Fibroblast of gingiva (primary cell): Measurements from ENCODE around the gene FTL.

Experiments
- DNase-seq: peaks from one replicate; pipeline ENCODE4 v3.0.0-alpha.2; 2011; ENCODE audit warnings: low read depth

FTL gene

DNA sequence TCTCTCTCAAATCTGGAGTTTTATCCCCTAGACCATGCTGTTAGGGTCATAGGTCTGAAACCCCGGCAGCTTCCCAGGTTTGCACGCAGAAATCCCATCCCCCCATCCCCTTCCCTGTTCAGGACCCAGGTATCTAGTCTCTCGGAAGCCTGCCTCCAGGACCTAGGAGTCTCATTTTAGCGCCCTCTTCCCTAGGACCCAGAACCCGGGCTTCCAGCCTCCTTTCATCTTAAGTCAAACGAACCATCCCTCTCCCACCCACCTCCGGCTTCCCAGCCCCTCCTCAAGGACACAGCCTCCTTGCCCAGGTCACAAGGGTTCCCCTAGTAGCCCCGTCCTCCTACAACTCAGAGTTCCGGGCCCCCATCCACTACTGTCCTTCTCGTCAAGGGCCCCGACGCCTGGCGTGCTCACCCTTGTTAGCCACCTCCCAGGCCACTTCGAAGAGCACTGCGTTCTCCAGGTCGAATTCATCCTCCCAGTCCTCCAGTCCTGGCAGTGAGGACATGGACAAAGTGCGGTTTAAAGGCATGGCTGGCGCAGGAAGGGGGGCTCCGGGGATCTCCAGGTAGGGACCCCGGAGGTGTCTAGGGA, 27.6 kb downstream of the FTL start:
- no peak for DNase-seq

DNA sequence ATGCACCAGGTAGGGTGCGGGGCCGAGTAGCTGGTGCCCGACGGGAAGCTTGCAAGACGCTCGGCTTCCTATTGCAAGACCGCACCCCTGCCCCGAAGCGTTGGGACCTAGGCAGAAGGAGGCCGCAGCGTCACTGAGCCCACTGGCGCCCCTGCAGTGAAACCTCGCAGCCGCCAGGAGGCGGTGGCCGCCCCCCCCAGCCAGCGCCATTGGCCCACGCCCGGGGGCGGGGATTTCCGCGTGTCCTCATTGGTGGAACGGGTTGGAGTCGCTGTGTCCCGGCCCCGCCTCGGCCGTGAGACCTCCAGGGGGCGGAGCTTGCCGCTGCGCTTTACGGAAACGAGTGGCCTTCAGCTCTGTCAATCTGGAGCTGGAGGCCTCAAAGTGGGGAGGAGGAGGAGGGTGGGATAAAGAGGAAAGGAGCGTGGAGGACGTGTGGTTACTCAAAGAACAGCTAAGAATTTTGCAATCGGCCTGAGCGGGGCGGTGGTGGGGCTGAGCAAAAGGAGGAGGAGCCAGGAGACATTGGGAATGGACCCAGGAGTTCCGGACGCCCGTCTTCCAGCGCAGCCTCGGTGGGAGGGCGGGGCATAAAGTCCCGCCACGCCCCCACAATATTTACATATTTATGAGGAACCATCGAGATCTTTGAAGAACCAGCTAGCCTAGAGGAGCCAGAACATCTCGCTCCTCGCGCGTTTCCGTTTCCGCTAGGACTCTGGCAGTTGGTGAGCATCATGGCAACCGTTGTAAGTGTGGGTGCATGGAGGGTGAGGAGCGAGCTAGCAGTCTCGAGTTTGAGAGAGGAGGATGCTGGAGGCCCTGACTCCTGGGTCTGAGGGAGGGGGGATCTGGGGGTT, 28.3 kb downstream of the FTL start, which contains the start of the genes GYS1 and RUVBL2:
Gene GYS1 (minus strand): TSS at position 135 of the 860 bp plus-strand sequence. CDS start 197 bp downstream, outside the sequence.
Gene RUVBL2 (plus strand): TSS at position 713 of the 860 bp plus-strand sequence. CDS start 25 bp downstream, at position 738.
- DNase-seq = peak; percentile 100

DNA sequence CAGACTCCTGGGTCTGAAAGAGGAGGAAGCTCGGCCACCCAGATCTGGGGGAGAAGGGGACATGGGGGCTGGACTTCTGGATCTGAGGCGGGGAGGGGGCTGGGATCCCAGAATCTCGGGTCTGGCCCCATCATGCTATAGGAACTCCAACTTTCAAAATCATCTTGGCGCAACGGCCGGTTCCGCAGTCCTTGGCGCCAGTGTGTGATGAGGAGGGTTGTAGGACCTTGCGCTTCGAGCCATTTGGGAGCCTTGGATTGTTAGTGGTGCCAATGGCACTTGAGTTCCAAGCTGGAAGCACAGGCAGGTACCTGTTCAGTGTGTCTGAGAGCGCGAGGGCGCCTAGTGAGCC, 28.9 kb downstream of the FTL start:
- no peak for DNase-seq

GRCh38 chr19:48997972-48998371, 32.9 kb downstream of the FTL start:
- DNase-seq = no peak

- peak; percentile 55 for DNase-seq
Measured at GRCh38 chr19:48999481-49000325, 34.6 kb downstream of the FTL start.

GRCh38 chr19:49004133-49004532, 39.0 kb downstream of the FTL start:
- no peak for DNase-seq

DNA sequence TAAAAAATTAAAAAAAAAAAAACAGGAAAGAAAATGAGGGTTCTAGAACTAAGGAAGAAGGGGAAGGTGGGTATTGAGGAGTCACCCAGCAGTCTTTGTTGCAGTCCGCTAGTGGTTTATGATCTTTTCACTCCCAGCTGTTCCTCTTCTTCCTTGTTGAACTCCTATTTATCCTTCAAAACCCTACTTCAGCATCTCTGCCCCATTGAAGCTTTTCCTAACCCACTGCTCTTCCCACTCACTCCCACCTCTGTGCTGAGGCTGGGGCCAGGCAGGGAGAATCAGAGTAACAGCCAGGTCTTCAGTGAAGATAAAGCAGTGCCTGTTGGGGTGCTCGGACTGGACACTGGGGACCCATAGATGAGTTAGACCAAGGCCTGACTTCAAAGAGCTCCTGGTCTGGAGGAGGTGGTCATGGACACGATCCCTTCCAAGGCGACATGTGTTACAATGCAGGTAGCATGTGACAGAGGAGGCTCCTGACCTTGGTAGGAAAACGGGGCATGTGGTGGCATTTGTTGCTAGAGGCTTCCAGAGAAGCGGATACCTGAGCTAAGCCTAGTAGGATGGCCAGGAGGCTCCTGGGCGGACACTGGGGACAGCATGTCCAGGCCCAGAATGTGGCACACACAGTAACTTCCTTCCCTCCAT, 40.0 kb downstream of the FTL start:
- no peak for DNase-seq

DNA sequence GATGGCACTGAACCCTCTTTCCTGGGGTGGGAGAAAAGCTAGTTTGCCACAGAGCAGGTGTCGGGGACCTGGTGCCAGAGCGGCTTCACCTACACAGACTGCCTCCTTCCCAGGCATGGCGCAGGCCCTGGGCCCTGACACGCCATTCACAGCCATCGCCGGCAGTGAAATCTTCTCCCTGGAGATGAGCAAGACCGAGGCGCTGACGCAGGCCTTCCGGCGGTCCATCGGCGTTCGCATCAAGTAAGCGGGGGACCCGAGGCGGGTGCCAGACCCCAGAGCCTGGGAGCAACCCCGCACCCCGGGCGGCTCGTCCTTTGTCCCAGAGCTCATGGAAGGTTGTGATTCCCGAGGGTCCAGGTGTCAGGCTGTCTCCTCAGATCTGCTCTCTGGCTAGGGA, 41.8 kb downstream of the FTL start:
- no peak for DNase-seq

DNA sequence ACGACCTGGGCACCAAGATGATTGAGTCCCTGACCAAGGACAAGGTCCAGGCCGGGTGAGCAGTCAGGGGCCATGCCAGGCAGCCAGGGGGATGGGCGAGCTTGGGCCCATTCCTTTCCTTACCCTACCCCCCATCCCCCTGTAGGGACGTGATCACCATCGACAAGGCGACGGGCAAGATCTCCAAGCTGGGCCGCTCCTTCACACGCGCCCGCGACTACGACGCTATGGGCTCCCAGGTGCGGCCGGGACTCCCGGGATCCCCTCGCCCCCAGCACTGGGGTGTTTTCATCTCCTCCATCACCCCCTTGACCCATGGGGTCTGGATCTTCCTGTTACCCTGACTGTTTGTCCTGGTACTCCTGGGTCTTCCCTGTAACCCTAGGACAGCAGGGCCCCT, 44.7 kb downstream of the FTL start:
- no peak for DNase-seq

DNA sequence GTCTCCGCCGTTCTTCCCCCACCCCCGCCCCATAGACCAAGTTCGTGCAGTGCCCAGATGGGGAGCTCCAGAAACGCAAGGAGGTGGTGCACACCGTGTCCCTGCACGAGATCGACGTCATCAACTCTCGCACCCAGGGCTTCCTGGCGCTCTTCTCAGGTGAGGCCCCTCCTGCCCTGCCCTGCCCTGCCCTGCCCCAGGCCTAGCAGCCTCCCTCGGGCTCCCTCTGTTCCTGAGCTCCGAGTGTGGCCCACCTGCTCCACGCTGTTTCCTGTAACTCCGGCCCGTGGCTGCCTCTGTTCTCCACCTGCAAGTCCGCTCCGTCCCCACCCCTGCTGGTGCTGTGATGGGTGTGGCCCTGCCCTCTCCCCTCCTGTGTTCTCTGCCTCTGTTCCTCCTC, 45.3 kb downstream of the FTL start:
- DNase-seq = no peak

DNA sequence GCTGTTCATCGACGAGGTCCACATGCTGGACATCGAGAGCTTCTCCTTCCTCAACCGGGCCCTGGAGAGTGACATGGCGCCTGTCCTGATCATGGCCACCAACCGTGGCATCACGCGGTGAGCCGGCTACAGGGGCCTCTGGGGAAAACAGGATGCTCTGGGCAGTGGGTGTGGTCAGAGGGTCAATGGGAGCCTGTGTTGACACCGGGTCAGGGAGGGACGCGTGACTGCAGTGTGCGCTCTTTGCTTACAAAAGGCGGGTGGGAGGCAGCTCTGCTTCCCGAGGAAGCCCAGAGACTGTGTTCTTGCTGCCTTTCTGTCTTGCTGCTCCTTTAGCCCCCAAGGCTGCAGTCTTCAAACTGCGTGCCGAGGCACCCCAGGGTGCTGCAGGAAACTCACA, 46.1 kb downstream of the FTL start:
- DNase-seq = no peak

GRCh38 chr19:49014123-49014869, 49.2 kb downstream of the FTL start:
- DNase-seq = no peak

DNA sequence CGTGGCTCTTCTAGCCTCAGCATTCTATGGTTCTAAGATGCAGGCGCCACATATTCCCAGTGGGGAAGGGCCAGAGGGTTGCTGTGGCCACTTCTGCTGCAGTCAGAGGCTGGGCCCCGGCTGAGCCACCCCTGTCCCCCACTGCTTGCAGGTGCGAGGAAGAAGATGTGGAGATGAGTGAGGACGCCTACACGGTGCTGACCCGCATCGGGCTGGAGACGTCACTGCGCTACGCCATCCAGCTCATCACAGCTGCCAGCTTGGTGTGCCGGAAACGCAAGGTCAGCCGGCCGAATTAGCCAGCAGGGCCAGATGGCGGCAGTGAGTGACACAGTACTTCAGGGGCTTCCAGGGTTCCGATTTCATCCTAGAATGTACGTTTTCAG, 49.8 kb downstream of the FTL start:
- no peak for DNase-seq

DNA sequence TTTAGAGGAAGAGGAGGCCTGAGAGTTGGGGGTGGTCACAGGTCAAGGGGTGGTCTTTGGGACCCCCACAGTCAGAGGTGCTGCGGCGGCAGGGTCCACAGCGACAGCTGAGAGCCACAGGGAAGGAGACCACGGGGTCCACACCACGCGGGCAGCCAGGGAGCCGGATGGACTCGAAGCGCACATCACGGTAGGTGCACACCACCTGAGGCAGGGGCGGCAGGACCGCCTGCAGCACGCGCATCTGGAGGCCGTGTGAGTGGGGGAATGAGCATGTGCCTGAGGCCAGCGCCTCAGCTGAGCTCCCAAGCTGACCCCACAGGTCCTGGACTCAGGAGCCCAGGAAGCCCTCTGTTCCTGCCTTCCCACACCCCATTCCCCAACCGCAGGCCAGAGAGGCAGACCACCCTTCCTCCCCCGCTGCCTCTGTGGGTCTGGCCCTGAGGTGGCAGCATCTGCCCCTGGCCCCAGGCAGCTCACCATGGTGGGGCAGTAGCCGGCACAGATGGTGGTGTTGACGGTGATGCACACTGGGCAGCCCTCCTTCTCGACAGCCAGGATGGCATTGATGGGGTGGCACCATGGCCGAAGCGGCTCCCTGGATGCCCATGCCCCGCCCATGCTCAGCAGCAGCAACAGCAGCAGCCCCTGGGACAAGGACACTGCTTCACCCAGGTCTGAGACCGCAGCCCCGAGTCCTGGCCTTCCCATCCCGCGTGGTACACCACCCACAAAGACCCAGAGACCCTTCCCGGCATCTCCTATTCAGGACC, 51.1 kb downstream of the FTL start:
- DNase-seq = no peak
